Suppressor macrophage treated with lipopolysaccharide for 4 hours (primary cell): ENCODE measurements around the gene PHLDB1.

Experiments used
- DNase-seq: peaks from one replicate; pipeline ENCODE4 v3.0.0-alpha.2; 2020

The PHLDB1 gene

DNA sequence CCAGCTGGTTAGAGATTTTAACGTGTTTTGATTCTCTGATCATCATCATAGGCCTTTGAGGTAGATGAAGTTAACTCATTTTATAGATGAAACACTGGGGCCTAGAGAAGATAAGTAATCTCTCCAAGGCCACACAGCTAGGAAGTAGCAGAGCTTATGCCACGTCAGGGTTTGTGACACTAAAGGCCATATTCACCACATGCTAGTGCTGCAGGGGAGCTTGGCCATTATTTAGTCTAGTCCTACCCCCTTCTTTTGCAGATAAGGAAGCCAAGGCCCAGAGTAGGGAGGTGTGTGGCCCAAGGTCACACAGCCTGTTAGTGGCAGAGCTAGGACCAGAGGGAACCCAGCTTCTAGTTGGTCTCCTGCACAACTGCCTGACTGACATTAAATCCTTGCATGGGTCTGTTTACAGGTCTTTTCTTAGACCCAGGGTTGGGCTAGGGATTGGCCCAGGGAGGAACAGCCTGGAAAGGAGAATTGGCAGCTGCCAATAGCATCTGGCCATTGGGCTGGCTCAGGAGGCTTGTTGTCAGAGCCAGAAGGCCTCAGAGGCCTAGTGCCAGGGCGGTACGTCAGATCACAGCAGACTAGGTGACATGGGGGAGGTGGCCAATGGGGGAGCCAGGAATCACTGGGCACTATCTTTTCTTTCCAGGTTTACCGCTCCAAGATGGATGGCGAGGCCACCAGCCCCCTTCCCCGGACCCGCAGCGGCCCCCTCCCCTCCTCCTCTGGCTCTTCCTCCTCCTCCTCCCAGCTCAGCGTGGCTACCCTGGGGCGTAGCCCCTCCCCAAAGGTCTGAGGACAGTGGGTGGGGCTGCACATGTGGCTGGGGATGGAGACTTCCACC lies 36.0 kb downstream of the PHLDB1 start:
- DNase-seq, result no peak

- DNase-seq, result no peak
These were observed 36.6 kb downstream of the PHLDB1 start for GRCh38 chr11:118643995-118644345.

GRCh38 chr11:118644496-118644895 lies 37.1 kb downstream of the PHLDB1 start:
- DNase-seq, result no peak

- DNase-seq, result no peak
These were observed 37.8 kb downstream of the PHLDB1 start for GRCh38 chr11:118645066-118645715.

GRCh38 chr11:118646393-118646792 lies 39.0 kb downstream of the PHLDB1 start:
- no peak for DNase-seq

GRCh38 chr11:118648291-118648690 lies 40.9 kb downstream of the PHLDB1 start:
- DNase-seq, result no peak

GRCh38 chr11:118649941-118650340 lies 42.5 kb downstream of the PHLDB1 start:
- no peak for DNase-seq

- DNase-seq, result no peak
These were observed 43.0 kb downstream of the PHLDB1 start for GRCh38 chr11:118650366-118650765.

DNA sequence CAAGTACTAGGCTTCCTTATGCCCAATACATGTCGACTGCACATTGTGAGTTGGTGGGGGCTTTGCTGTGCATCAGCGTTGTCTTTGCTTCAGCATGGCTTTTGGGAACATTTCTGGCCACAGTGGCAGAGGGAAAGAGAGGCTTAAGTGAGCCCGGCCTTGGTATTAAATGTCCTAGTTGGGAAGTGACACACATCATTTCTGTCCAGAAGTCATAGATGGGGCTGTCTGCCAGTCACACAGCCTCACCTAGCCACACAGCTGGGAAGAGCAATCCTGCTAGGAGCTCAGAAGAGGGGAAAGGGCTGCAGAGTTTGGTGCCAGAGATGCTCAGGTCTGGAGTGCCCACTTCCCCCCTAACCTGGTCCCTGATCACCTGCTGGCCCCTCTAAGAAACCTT lies 44.4 kb downstream of the PHLDB1 start:
- no peak for DNase-seq

DNA sequence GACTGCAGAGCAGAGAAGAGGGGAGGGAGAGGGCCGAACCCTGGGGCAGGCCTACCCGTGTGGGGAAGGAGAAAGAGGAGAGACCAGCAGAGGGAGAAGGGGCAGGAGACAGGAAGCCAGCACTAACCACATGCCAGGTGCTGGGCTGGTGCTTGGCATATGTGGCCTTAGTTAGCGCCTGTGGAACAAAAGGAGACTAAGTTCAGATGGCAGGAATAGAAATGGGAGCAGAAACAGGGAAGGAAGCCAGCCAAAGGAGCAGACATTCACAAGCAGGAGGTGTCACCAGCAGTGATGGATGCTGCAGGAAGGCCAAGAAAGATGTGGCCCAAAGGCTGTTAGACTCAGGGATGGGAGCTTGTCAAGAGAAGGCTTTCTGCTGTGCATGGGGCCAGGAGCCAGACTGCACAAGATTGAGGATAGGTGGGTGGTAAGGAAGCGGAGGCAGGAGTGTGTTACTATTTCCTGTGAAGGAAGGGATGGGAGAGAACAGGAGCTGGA lies 45.3 kb downstream of the PHLDB1 start:
- no peak for DNase-seq

- no peak for DNase-seq
These were observed 46.4 kb downstream of the PHLDB1 start for GRCh38 chr11:118653684-118654390.

GRCh38 chr11:118655486-118656190 lies 48.2 kb downstream of the PHLDB1 start:
- no peak for DNase-seq

DNA sequence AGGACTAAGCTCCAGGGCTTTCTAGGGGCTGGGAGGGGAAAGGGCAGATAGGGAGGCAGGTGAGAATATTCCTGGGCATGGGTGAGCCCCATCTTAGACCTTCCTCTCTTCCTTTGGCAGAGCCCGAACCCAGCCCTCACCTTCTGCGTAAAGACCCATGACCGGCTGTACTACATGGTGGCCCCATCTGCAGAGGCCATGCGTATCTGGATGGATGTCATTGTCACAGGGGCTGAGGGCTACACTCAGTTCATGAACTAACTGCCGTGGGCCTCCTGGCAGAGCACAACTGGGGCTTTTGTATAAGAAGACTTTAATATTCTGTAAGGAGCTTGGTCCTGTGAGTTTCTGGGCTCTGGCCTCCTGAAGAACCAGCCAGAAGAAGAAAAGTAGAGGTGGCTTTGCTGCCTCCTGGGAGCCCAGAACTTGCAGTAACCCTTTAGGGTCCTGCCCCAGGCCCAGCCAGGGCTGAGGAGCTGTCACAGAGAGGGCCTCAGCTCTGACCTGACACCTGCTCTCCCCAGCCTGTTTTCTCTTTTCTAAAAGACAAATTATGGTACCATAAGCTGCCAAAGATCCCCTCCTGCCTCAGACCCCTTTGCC lies 49.2 kb downstream of the PHLDB1 start:
- no peak for DNase-seq

- no peak for DNase-seq
These were observed 49.8 kb downstream of the PHLDB1 start for GRCh38 chr11:118657238-118657637.

- no peak for DNase-seq
These were observed 50.5 kb downstream of the PHLDB1 start for GRCh38 chr11:118657709-118658428.

- no peak for DNase-seq
These were observed 51.3 kb downstream of the PHLDB1 start for GRCh38 chr11:118658429-118659313.

GRCh38 chr11:118659314-118659952 lies 52.0 kb downstream of the PHLDB1 start:
- DNase-seq, result peak; percentile 87

GRCh38 chr11:118659953-118660680 lies 52.7 kb downstream of the PHLDB1 start:
- no peak for DNase-seq

GRCh38 chr11:118660681-118661424 lies 53.4 kb downstream of the PHLDB1 start:
- DNase-seq, result no peak
